SU-DHL-6 (cell line): ENCODE results near the gene NUDT14.

ENCODE experiments used
- H2AFZ ChIP-seq: fragments of 200-600 bp; sonication (generic); 2 replicates; pipeline ENCODE4 v1.6.1; 2014; ENCODE audit warnings: low read depth, mild to moderate bottlenecking, moderate library complexity, mixed read lengths, antibody characterized with exemption, low read length; ENCODE audit not compliant: severe bottlenecking
- H3F3A ChIP-seq: fragments of 200-600 bp; shearing (Covaris generic); 2 replicates; pipeline ENCODE4 v1.6.0; 2016; ENCODE audit warnings: antibody characterized with exemption, mild to moderate bottlenecking; ENCODE audit not compliant: insufficient read depth
- H3K27ac ChIP-seq: fragments of 200-600 bp; sonication (generic); 2 replicates; pipeline ENCODE4 v1.5.1; 2016; ENCODE audit warnings: low read depth, mild to moderate bottlenecking, low read length, moderate library complexity, mixed read lengths
- H3K27me3 ChIP-seq: fragments of 200-600 bp; sonication (generic), shearing (Covaris generic); 2 replicates; pipeline ENCODE4 v1.6.0; 2014; ENCODE audit warnings: mild to moderate bottlenecking, low read length
- H3K36me3 ChIP-seq: fragments of 200-600 bp; sonication (generic); 2 replicates; pipeline ENCODE4 v1.6.1; 2014; ENCODE audit warnings: mild to moderate bottlenecking, low read length, mixed read lengths
- H3K4me2 ChIP-seq: fragments of 300-600, 200-600 bp; shearing (Covaris generic), sonication (generic); 2 replicates; pipeline ENCODE4 v1.6.0; 2014; ENCODE audit warnings: low read length, low read depth, mild to moderate bottlenecking; ENCODE audit not compliant: poor library complexity, severe bottlenecking
- H3K4me3 ChIP-seq: fragments of 200-600 bp; sonication (generic); 2 replicates; pipeline ENCODE4 v1.5.1; 2014; ENCODE audit warnings: antibody characterized with exemption, low read length, mild to moderate bottlenecking, mixed read lengths; ENCODE audit not compliant: insufficient read depth, poor library complexity, severe bottlenecking
- H3K79me2 ChIP-seq: fragments of 200-600 bp; sonication (generic); 2 replicates; pipeline ENCODE4 v1.6.1; 2014; ENCODE audit warnings: mild to moderate bottlenecking, low read length, moderate library complexity; ENCODE audit not compliant: insufficient read depth
- H3K9ac ChIP-seq: fragments of 200-600 bp; sonication (generic); 2 replicates; pipeline ENCODE4 v1.7.0; 2014; ENCODE audit warnings: mild to moderate bottlenecking, low read length
- H3K9me2 ChIP-seq: fragments of 200-600 bp; sonication (generic); replicated peaks from 2 replicates; pipeline ENCODE4 v1.6.1; 2014; ENCODE audit warnings: low read length; ENCODE audit not compliant: insufficient read depth
- H3K9me3 ChIP-seq: fragments of 200-600 bp; sonication (generic); 2 replicates; pipeline ENCODE4 v1.6.1; 2014; ENCODE audit warnings: low read length, mixed read lengths; ENCODE audit not compliant: insufficient read depth
- H4K20me1 ChIP-seq: fragments of 200-600 bp; sonication (generic); 2 replicates; pipeline ENCODE4 v1.6.1; 2014; ENCODE audit warnings: low read depth, mild to moderate bottlenecking, antibody characterized with exemption, low read length, moderate library complexity, mixed read lengths
- CTCF ChIP-seq: fragments of 200-600 bp; sonication (generic); IDR thresholded peaks from one replicate; pipeline ENCODE4 v1.5.1; 2017; ENCODE audit warnings: antibody characterized with exemption, mild to moderate bottlenecking, low read length, moderate library complexity; ENCODE audit not compliant: insufficient read depth, poor library complexity, severe bottlenecking
- EZH2phosphoT487 ChIP-seq: fragments of 200-600 bp; sonication (generic), shearing (Covaris generic); conservative IDR thresholded peaks from 2 replicates; pipeline ENCODE4 v1.6.1; 2018; ENCODE audit warnings: mild to moderate bottlenecking, antibody characterized with exemption, low read length, moderate library complexity, mixed read lengths

Gene NUDT14

DNA sequence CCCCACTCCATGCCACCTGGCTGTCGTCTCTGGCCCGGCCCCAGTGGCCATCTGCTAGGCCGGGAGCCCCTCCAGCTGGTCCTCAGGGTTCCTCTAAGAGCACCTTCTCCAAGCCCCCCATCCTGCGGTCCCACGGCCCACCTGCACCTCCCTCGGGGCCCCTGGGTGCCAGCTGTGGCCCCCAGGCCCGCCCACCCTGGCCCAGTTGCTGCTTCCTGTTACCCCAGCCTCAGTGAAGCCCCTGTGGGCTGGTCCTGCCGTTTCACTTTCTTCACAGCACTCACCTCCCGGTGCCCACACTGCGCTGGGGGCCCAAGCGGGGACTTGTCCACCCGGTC is 27.6 kb upstream of the NUDT14 start:
- no peaks in the 10 kb centered on the region for H3F3A ChIP-seq
- TF ChIP-seq EZH2phosphoT487 (no peak), CTCF (no peak)
- H3K9me2 ChIP-seq: no peaks in the 10 kb centered on the region
- H3K9me3 ChIP-seq: no peaks in the 10 kb centered on the region
- no peak overlapping the region for H3K4me2 ChIP-seq
- H3K79me2 ChIP-seq: no peaks in the 10 kb centered on the region
- no peaks in the 10 kb centered on the region for H3K36me3 ChIP-seq
- H3K27ac ChIP-seq: no peak overlapping the region
- no peak overlapping the region for H3K9ac ChIP-seq
- H4K20me1 ChIP-seq: no peaks in the 10 kb centered on the region
- H3K4me3 ChIP-seq: no peak overlapping the region
- H2AFZ ChIP-seq: no peak overlapping the region
- no peaks in the 10 kb centered on the region for H3K27me3 ChIP-seq

DNA sequence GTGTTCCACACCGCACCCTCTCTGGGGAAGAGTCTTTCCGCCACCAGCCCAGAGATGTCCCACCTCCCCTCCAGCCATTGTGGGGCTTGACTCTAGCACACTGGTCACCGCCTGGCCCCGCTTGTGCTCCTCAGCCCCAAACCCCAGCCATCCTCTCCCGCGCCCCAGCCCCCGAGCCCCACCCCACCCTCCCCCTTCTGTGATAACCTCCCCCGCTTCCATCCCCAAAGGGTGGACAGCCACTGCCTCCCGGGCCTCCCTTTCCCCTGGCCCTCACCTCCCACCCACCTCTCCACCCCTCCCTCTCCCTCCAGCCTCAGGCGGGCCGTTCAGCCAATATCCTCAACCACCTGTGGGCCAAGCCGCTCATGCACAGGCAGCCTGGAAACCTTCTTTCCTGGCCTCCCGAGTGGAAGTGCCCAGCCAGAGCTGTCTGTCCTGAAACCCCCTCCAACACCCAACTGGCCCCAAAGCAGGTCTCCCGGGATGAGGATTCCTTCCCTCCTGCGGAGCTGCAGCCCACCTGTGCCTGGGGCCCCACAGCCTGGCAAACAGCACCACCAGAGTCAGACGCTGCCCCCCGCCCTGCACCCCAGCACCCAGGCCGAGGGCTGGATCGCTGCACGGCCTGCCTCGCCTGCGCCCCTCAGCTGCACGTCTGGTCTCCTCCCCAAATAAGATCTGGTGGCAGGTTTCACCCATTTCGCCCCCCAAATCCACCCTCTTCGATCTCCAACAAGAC is 27.1 kb upstream of the NUDT14 start:
- no peak overlapping the region for H3K4me3 ChIP-seq
- no peaks in the 10 kb centered on the region for H3K9me3 ChIP-seq
- H3K9ac ChIP-seq: no peak overlapping the region
- H3F3A ChIP-seq: no peaks in the 10 kb centered on the region
- H2AFZ ChIP-seq: no peak overlapping the region
- H3K4me2 ChIP-seq: no peak overlapping the region
- no peak overlapping the region for H3K27ac ChIP-seq
- no peaks in the 10 kb centered on the region for H4K20me1 ChIP-seq
- TF ChIP-seq EZH2phosphoT487 (no peak), CTCF (no peak)
- no peaks in the 10 kb centered on the region for H3K79me2 ChIP-seq
- no peaks in the 10 kb centered on the region for H3K36me3 ChIP-seq
- no peaks in the 10 kb centered on the region for H3K27me3 ChIP-seq
- H3K9me2 ChIP-seq: no peaks in the 10 kb centered on the region

DNA sequence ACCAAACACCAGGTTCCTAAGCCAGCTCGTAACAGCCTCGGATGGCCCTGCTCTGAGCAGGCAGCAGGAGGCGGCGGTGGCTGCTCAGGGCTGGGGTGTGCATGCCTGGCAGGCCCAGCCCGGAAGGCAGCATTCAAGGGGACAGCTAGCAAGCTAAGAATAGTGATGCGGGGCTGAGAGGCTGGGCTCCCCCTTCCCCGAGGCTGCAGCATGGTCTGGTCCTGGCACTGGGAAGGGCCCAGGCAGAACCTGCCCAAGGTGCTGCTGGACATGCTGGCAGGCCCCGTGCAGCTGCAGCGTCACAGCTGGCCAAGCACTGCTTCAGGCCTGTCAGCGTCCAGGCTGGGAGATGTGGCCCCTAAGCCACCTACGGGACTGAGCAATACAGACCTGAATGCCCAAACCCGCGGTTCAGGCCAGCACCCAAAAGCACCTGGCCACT is 26.4 kb upstream of the NUDT14 start:
- no peaks in the 10 kb centered on the region for H4K20me1 ChIP-seq
- H3K36me3 ChIP-seq: no peaks in the 10 kb centered on the region
- no peaks in the 10 kb centered on the region for H3K79me2 ChIP-seq
- H3K9me2 ChIP-seq: no peaks in the 10 kb centered on the region
- TF ChIP-seq EZH2phosphoT487: no peak
- TF ChIP-seq CTCF: no peak
- H3F3A ChIP-seq: no peaks in the 10 kb centered on the region
- H3K9ac ChIP-seq: no peak overlapping the region
- H2AFZ ChIP-seq: no peak overlapping the region
- H3K9me3 ChIP-seq: no peaks in the 10 kb centered on the region
- H3K4me2 ChIP-seq: no peak overlapping the region
- H3K4me3 ChIP-seq: no peak overlapping the region
- no peak overlapping the region for H3K27ac ChIP-seq
- no peaks in the 10 kb centered on the region for H3K27me3 ChIP-seq
